ENCODE data around the gene OR4Q2.
"Not testable (repeated sequence)": the region's sequence is repeated elsewhere in the genome, so short reads cannot be mapped to it uniquely, and the experiment has no call there.

OR4Q2 gene

DNA sequence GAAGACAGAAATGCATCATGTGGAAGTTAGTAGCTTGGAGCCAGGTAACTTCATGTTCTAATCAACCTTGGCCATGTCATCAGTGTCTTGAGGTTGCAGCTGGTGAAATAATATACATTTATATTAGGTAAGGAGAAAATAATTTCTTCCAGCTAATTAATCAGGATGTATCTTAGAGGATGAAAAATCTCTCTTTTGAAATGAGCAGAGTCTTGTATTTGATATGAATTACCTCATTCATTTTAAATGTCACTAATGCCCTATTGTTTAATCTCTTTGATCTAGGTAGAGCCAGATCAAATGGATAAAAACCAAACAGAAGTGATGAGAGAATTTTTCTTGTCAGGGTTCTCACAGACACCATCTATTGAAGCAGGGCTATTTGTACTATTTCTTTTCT lies at the start of gene OR4Q2:
OR4Q2 (plus strand) TSS at position 301 of the 400 bp plus-strand sequence.
- no peak for DNase-seq

DNA sequence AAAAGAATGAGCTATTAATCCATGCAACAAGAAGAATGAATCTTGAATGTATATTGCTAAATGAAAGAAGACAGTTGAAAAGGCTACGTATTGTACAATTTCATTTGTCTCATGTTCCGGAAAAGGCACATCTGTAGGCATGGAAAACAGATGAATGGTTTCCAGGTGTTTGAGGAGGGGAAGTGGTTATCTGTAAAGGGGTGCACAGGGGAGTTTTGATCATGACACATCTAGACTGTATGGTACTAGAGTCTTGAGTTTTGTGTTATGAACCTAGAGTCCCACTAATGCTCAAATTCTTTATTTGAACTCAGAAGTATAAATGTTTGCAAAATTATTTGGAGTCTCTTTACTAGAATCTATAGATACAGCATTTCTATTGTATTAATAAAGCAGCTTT lies 32.2 kb upstream of the OR4Q2 start:
- not testable (repeated sequence) for DNase-seq

- DNase-seq, result no peak
These were observed 27.1 kb upstream of the OR4Q2 start for GRCh38 chr14:19974844-19975243.

GRCh38 chr14:19975291-19975690 lies 26.7 kb upstream of the OR4Q2 start, which contains the start of gene OR4K15:
Gene OR4K15 (plus strand): TSS chr14:19975591. CDS start chr14:19975591, 0 bp downstream.
- DNase-seq, result no peak

DNA sequence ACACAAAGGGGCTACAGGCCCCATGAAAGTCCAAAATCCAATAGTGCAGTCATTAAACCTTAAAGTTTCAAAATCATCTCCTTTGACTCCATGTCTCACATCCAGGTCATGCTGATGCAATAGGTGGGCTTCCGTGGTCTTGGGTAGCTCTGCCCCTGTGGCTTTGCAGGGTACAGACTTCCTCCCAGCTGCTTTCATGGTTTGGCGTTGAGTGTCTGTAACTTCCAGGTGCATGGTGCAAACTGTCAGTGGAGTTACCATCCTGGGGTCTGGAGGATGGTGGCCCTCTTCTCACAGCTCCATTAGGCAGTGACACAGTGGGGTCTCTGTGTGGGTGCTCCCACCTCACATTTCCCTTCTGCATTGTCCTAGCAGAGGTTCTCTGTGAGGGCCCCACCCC lies 8.5 kb upstream of the OR4Q2 start:
- DNase-seq, result no peak

GRCh38 chr14:20002319-20002718 lies 356 bp downstream of the OR4Q2 start:
- no peak for DNase-seq

DNA sequence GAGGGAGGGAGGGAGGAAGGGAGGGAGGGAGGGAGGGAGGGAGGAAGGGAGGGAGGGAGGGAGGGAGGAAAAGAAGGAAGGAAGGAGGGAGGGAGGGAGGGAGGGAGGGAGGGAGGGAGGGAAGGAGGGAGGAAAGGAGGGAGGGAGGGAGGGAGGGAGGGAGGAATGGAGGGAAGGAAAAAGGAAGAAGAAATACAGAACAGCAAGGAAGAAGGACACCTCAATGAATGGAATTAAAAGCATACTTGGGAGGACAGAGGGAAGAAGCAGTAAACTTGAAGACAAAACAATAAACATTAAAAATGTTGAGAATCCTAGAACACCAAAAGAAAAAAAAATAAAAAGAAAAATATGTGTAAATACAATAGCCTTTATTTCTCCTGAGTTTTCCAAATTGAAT lies 6.2 kb downstream of the OR4Q2 start:
- no peak for DNase-seq

GRCh38 chr14:20019257-20019865 lies 17.4 kb downstream of the OR4Q2 start, which contains the start of gene OR4K14:
Gene OR4K14 (minus strand): TSS chr14:20019307. CDS start chr14:20015193, 4,114 bp downstream.
- no peak for DNase-seq

DNA sequence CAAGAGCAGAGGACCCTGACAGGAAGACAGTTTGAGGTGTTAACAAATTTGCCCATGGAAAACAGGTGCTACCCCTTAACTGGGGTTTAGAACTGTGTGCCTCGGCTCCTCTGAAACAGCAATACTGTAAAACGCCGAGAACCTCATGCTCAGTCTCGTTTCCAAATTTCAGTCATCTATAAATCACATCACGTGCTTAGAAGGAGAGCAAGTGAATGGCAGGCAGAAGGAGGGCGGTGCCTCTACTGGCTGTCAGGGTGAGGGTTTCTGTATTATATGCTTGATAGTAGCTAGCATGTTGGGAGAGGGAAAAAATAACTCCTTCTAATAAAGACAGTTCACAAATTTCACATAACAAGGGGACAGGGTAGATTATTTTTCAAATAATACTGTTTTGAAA lies 29.1 kb downstream of the OR4Q2 start:
- no peak for DNase-seq

DNA sequence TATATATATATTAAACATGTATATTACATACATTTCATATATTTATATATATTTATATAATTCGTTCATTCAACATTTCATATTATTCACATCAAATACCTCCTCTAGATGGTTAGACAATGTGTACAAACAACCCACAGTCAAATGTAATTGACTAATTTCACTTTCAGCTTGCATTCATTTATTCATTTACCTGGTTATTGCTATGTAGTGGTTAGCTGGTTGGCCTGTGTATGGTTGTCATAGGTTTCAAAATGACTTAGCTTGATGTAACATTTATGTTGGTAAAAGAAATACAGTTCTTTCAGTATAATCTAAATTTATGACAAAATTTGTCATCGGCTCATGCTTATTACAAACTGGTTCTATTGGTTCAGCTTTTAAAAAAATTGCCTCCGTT lies 33.5 kb downstream of the OR4Q2 start:
- no peak for DNase-seq

DNA sequence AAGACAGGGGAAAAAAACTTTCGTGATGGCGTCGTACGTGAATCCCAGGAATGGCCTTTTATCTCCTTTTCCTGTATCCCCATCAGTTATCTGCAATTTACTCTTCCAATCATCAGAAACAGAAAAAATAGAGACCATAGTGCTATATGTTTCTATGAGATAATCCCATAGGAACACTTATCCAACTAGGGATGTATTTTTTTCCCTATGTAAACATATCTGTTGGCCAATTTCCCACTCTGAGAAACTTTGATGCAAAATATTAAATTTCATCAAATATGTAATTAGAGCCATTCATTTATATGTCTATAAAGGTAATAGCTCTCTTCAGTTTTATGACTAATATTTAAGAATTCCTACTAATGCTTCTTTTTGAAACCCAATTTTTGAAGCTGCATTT lies 34.0 kb downstream of the OR4Q2 start, which contains the start of gene OR4K13:
OR4K13 (minus strand) TSS at position 101 of the 400 bp plus-strand sequence. CDS start 1,280 bp downstream, outside the sequence.
- DNase-seq, result no peak

DNA sequence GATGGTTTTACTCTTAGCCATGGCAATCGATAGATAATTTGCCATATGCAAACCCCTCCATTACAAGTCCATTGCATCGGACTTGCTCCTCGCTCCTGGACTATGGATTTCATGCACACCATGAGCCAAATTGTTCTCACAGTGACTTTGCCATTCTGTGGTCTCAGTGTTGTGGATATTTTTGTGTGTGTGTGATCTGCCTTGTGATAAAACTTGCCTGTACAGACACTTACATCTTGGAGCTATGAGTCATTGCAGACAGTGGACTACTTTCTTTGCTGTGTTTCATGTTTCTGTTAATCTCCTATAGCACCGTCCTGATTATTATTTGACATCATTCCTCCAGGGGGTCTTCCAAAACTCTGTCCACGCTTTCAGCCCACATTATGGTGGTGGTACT lies 42.3 kb downstream of the OR4Q2 start:
- no peak for DNase-seq

DNA sequence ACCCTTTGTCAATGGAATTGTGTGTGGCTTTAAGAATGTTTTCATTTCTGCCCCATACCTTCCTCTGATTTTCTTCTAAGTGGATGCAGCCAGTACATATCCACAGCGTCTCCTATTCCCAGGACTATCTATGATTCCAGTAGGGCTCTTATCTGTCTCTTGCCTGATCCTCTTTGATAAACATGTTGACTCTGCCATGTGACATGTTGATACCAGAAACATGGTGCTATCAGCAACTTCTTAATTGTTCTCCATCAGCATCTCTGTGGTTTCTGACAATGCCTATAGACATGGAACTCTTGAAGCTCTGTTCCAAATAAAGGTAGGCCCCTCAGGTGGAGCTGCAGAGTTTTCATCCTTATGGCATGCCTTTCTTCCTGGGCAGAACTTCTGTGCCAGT lies 46.2 kb downstream of the OR4Q2 start:
- DNase-seq, result no peak

Measured in anterior cingulate cortex (tissue), 58 donors.